Lung (tissue), 13 donors: ENCODE measurements around the gene ADAMTS6. TPM values are rescaled to one million over a fixed set of nuclear protein-coding genes. Genes with fewer than 3 reads are reported as not detected.

Source experiments
- ATAC-seq: fragments of 200-7000 bp; cut with Tn5 transposase; one replicate; pipeline ENCODE4 v1.9.1; 2020; ENCODE audit warnings: moderate number of reproducible peaks; ENCODE audit not compliant: insufficient read depth, low FRiP score
- DNase-seq, 3 donors: peaks; one replicate each; pipeline ENCODE4 v3.0.0-alpha.2; 2013 to 2017
- H3K27ac ChIP-seq, 2 donors: one replicate each; pipeline ENCODE4 v1.5.1; 2013; ENCODE audit warnings: mild to moderate bottlenecking in 2 of 2, moderate library complexity in 2 of 2, control low read depth in 1 of 2, inconsistent platforms in 1 of 2, low read depth in 1 of 2, low read length in 1 of 2
- H3K27me3 ChIP-seq, 3 donors: one replicate each; pipeline ENCODE4 v1.5.1; 2013; ENCODE audit warnings: low read length in 2 of 3; ENCODE audit not compliant: control insufficient read depth in 3 of 3, insufficient read depth in 3 of 3
- H3K36me3 ChIP-seq, 4 donors: one replicate each; pipeline ENCODE4 v1.5.1; 2013; ENCODE audit warnings: low read length in 4 of 4, mild to moderate bottlenecking in 1 of 4, moderate library complexity in 1 of 4; ENCODE audit not compliant: control insufficient read depth in 4 of 4, insufficient read depth in 4 of 4
- H3K4me1 ChIP-seq, 5 donors: one replicate each; pipeline ENCODE4 v1.5.1; 2013; ENCODE audit warnings: low read length in 5 of 5, mild to moderate bottlenecking in 2 of 5, moderate library complexity in 1 of 5; ENCODE audit not compliant: control insufficient read depth in 5 of 5, insufficient read depth in 5 of 5
- H3K4me3 ChIP-seq: one replicate; pipeline ENCODE4 v1.5.1; 2013; ENCODE audit warnings: mild to moderate bottlenecking, control low read depth, moderate library complexity
- H3K9ac ChIP-seq, 2 donors: one replicate each; pipeline ENCODE4 v1.5.1; 2013; ENCODE audit warnings: low read length in 2 of 2, control low read depth in 1 of 2; ENCODE audit not compliant: insufficient read depth in 1 of 2
- H3K9me3 ChIP-seq, 4 donors: one replicate each; pipeline ENCODE4 v1.5.1; 2013; ENCODE audit warnings: low read length in 3 of 4, mild to moderate bottlenecking in 1 of 4, moderate library complexity in 1 of 4; ENCODE audit not compliant: control insufficient read depth in 4 of 4, insufficient read depth in 3 of 4
- WGBS, 2 donors: extraction: QIAGEN DNeasy Blood & Tissue Kit; methylation state at CpG; one replicate each; pipeline ENCODE4 v1.1.7; 2013; 5-methylcytosine and 5-hydroxymethylcytosine counted together
- polyA plus RNA-seq, 2 donors: library from polyadenylated mRNA; stranded (reverse); fragments of 200-250 nt; gene quantifications; one replicate each; pipeline ENCODE4 v1.2.1, GENCODE V29; 2013
- small RNA-seq: library from RNA; depleted of rRNA; stranded (forward); fragments of <200 nt; gene quantifications from one replicate; pipeline ENCODE3, GENCODE V24; 2014; ENCODE audit warnings: low replicate concordance
- total RNA-seq, 2 donors: library from RNA; depleted of rRNA in 1 of 2; stranded (reverse); fragments of >200 nt in 1 of 2; gene quantifications; one replicate each; pipeline ENCODE4 v1.2.1, GENCODE V29; 2014 to 2021
- TF ChIP-seq, protein P1 (sequence below): IDR thresholded peaks from 2 replicates; pipeline ENCODE4 v1.5.1; 2012; ENCODE audit warnings: mild to moderate bottlenecking; ENCODE audit errors: control extremely low read depth, extremely low read depth
- donor health status: control.
- donor health status: control.
- donor health status: Bipolar disorder and iron deficiency.
- donor health status: healthy.
- donor health status: DM: yes; HTN: yes; CAD: no.

ADAMTS6 gene
- total and polyA plus RNA-seq, 4 donors = 0.19 to 16.8 (median 3.3) TPM

DNA sequence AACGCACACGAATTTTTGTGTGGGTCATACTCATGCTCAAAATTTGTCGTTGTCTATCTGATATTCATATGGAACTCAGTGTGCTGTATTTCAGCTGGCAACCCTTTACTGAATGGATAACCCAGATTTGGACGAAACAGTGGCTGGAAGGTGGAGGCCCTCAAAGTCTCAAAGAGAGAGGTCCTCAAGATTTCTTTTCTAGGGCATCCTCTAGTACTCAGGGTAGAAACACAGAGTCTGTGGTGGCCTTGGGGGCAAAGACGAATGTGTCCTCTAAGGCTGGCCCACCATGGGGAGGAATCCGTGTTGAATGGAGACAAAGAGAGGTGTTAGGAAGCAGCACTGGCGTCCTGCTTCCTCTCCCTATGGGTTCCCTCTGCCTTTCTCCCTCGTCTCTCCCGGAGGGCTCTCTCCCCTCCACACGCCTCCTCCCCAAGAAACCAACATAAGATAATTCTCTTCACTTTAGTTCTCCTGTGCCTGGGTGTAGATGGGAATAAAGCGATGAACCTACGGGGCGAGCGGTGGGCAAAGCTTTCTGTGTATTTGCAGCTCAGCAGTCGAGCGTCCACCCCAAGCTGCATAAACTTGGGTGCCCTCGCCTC is 379.2 kb downstream of the ADAMTS6 start:
- no peaks in the 10 kb centered on the region for H3K27me3 ChIP-seq
- peak overlapping the region; percentile 87 to 88 for H3K27ac ChIP-seq
- no peak for ATAC-seq
- H3K36me3 ChIP-seq = no peaks in the 10 kb centered on the region
- peak overlapping the region; percentile 35 to 81 for H3K9ac ChIP-seq
- H3K4me3 ChIP-seq = peak overlapping the region; percentile 54
- DNase-seq = peak in 1 of 3 donors; percentile 53
- no peaks in the 10 kb centered on the region for H3K9me3 ChIP-seq
- TF ChIP-seq, protein P1, sequence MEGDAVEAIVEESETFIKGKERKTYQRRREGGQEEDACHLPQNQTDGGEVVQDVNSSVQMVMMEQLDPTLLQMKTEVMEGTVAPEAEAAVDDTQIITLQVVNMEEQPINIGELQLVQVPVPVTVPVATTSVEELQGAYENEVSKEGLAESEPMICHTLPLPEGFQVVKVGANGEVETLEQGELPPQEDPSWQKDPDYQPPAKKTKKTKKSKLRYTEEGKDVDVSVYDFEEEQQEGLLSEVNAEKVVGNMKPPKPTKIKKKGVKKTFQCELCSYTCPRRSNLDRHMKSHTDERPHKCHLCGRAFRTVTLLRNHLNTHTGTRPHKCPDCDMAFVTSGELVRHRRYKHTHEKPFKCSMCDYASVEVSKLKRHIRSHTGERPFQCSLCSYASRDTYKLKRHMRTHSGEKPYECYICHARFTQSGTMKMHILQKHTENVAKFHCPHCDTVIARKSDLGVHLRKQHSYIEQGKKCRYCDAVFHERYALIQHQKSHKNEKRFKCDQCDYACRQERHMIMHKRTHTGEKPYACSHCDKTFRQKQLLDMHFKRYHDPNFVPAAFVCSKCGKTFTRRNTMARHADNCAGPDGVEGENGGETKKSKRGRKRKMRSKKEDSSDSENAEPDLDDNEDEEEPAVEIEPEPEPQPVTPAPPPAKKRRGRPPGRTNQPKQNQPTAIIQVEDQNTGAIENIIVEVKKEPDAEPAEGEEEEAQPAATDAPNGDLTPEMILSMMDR = no peak
- 36 to 37% methylated on average over 17 of the region's 17 CpGs for WGBS, 2 donors
- H3K4me1 ChIP-seq = peaks cover 0 to 30% (median 5%) of the 10 kb centered on the region in 5 donors

GRCh38 chr5:65101632-65102100 is 380.1 kb downstream of the ADAMTS6 start:
- H3K9me3 ChIP-seq = no peaks in the 10 kb centered on the region
- ATAC-seq (no peak), DNase-seq (peak in 2 of 3 donors; percentile 58 to 66)
- peak overlapping the region in 1 of 2 donors; percentile 63 for H3K9ac ChIP-seq
- H3K4me1 ChIP-seq = peaks cover 0 to 30% (median 5%) of the 10 kb centered on the region in 5 donors
- 78 to 83% methylated on average over 8 of the region's 8 CpGs for WGBS, 2 donors
- TF ChIP-seq, protein P1 = no peak
- H3K36me3 ChIP-seq = no peaks in the 10 kb centered on the region
- H3K27me3 ChIP-seq = no peaks in the 10 kb centered on the region
- H3K27ac ChIP-seq = no peak overlapping the region
- no peak overlapping the region for H3K4me3 ChIP-seq

DNA sequence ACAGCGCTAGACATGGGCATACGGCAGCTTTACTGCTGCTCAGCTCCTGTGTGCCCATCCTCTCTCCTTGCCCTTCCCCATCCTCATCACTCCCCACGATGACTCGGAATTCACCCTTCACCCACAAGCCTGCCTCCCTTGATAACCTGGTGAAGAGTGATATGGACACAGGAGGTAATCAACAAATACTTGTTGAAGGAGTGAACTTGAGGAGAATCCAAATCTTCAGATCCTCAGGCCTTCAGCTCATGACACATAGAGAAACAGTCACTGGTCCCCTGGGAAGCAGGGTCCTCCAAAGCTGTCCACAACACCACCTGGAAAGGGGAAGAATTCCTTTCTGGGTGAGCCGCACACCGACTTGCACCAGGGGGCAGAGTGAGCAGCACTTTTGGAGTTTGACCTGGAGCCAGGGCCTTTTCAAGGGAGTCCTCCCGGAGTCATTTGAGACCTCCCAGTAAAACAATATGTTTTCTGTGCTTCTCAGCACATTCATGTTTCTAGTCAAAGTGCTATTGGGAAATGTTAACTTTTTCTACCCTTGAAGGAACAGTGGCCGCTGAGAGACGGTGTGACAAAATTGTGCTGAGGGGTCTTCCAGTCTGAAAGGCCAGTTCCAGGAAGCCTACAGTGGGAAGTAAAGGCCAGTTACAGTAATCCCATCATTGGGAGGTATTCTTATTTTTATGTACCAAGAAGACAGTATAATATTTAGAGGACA is 380.6 kb downstream of the ADAMTS6 start:
- H3K4me3 ChIP-seq = no peak overlapping the region
- no peak overlapping the region for H3K27ac ChIP-seq
- H3K9me3 ChIP-seq = no peaks in the 10 kb centered on the region
- TF ChIP-seq, protein P1 = no peak
- H3K9ac ChIP-seq = peak overlapping the region in 1 of 2 donors; percentile 63
- no peaks in the 10 kb centered on the region for H3K27me3 ChIP-seq
- peak; percentile 27 for ATAC-seq
- H3K36me3 ChIP-seq = no peaks in the 10 kb centered on the region
- H3K4me1 ChIP-seq = peaks cover 0 to 30% (median 5%) of the 10 kb centered on the region in 5 donors
- WGBS, 2 donors = 52 to 62% methylated on average over 9 of the region's 9 CpGs
- peak; percentile 89 to 96 (median 93) for DNase-seq

Small RNAs within 50 kb of the gene (small RNA-seq; reads per million reads assigned to genes)
- not detected for gene RF00019

Other genes starting within 250 kb of the ADAMTS6 start
- 10 to 100 TPM in 1 of 2 donors, 1 to 10 TPM in 1; 5.6 to 17.1 TPM for gene CENPK, start 81.2 kb upstream of the ADAMTS6 start, total RNA-seq
- 1 to 10 TPM; 1.6 to 4.0 TPM for gene CENPK, start 81.2 kb upstream of the ADAMTS6 start, polyA plus RNA-seq
- 100 to 1,000 TPM in 1 of 2 donors, 10 to 100 TPM in 1; 21.2 to 107 TPM for gene PPWD1, start 81.4 kb upstream of the ADAMTS6 start, total RNA-seq
- 10 to 100 TPM; 15.1 to 31.2 TPM for gene PPWD1, start 81.4 kb upstream of the ADAMTS6 start, polyA plus RNA-seq
- gene TRIM23, start 142.4 kb upstream of the ADAMTS6 start, total RNA-seq = 10 to 100 TPM; 11.6 to 28.5 TPM
- gene TRIM23, start 142.4 kb upstream of the ADAMTS6 start, polyA plus RNA-seq = 1 to 10 TPM; 4.1 to 4.5 TPM
- 1 to 10 TPM; 2.8 to 4.6 TPM for gene SHLD3, start 143.1 kb upstream of the ADAMTS6 start, total RNA-seq
- gene SHLD3, start 143.1 kb upstream of the ADAMTS6 start, polyA plus RNA-seq = 1 to 10 TPM; 2.2 to 3.5 TPM
- 10 to 100 TPM; 19.0 to 42.0 TPM for gene TRAPPC13, start 143.1 kb upstream of the ADAMTS6 start, total RNA-seq
- 10 to 100 TPM; 13.3 to 14.9 TPM for gene TRAPPC13, start 143.1 kb upstream of the ADAMTS6 start, polyA plus RNA-seq
- 10 to 100 TPM; 10.9 to 11.1 TPM for gene SGTB, start 240.2 kb upstream of the ADAMTS6 start, total RNA-seq
- gene SGTB, start 240.2 kb upstream of the ADAMTS6 start, polyA plus RNA-seq = 1 to 10 TPM; 2.5 to 9.0 TPM
- gene NLN, start 240.3 kb upstream of the ADAMTS6 start, total RNA-seq = 10 to 100 TPM; 11.7 to 21.3 TPM
- gene NLN, start 240.3 kb upstream of the ADAMTS6 start, polyA plus RNA-seq = 10 to 100 TPM in 1 of 2 donors, 1 to 10 TPM in 1; 2.9 to 11.9 TPM